HG03565 (cell line): ENCODE measurements around the gene ILK.

Experiments
- ATAC-seq: cut with Tn5 transposase; IDR thresholded peaks from one replicate; pipeline ENCODE4 v1.9.1; 2021; ENCODE audit warnings: mild to moderate bottlenecking, moderate library complexity; ENCODE audit not compliant: unreplicated experiment

Gene ILK

DNA sequence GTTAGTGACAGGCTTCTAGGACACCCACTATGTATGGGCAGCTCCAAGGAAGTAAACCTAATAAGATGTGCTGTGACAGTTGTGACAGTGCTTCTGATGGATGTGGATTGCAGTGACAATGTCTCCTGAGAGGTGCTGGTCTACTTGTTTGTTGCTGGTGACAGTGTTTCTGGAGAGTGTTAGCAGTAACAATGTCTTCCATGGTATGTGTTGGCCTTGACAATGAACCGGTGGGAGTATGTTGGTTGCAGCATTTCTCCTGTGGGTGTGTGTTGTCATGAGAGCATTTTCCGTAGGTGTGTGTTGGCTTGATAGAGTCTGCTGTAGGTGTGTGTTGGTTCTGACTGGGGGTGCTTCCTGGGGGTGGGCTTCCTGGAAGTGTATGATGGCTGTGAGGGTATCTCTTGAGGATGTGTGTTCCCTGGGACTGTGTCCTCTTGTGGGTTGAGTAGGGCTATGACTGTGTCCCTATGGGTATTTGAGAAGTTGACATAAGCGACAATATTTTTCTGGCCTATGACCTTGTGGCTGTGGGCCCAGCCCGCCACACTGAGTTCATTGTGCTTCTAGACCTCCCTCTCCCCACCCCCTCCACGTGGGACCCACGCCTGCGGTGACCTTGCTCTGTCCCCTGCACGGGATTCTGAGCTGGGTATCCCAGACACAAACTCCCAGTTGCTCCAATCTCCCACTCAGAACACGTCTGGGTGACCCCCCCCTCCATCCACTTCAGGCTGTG lies 50.9 kb downstream of the ILK start:
- ATAC-seq, result no peak

DNA sequence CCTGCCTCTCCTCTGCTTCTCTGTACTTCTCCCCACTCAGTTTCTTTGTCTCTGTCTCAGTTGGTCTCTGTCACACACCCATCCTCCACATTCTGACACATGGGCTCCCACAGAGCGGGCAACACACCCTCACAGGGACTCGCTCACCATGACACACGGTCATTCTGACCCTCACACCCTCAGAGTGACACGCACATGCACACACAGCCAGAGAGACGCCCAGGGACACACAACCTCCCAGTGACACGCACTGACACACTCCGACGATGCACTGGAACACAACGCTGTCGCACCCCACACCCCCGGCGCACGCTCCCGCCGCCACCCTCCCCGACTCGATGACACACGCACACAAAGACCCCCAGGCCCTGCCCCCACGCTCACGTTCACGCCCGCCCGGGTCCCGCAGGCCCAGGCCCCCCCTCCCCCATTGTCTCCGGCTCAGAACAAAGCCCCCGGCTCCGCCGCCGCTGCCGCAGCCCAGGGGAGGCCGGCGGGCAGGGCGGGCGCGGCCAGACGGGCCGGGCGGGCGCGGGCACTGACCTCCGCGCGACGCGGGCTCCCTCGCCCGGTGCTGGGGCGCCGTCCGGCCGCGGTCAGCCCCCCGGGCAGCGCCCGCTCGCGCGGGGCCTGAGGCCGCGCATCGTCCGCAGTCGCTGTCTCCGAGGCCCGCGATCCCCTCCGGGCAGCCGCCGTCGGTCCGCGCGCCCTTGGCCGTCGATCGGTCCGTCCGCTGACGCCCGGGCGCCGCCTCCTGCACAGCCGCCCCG lies 51.6 kb downstream of the ILK start:
- ATAC-seq, result no peak

DNA sequence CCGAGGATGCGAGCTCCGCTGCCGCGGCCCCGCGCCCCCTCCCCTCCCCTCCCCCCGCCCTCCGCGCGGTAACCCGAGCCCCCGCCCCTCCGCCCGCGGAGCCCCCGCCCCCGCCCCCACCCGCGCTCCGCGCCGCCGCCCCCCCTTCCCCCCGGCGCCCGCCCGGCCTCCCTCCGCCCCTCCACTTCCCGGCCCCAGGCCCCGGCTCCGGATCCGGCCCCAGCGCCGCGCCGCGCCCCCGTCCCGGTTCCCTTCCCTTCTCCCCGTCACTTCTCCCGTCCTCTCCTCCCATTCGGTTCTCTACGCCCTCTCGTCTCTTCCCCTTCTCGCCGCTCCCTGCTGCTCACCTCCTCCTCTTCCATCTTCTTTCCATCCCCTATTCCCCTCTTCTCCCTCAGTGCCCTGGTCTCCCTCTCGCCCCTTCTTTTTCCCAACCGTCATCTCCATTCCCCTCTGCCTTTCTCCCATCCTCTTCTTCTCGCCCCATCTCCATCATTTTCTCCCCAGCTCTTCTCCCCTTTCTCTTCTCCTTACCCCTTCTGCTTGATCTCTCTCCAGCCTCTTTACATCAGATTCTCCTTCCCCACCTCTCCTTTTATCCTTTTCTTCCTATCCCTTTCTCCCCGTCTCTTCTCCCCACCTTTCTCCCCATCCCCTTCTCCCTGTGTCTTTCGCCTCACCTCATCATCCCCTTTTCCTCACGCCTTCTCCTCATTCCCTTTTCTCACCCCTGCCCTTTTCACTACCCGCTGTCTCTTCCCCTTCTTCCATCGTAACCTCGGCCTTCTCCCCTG lies 52.4 kb downstream of the ILK start, which contains the start of gene DCHS1:
Gene DCHS1 (minus strand): TSS at position 20 of the 794 bp plus-strand sequence. CDS start 14,196 bp downstream, outside the sequence.
- no peak for ATAC-seq

DNA sequence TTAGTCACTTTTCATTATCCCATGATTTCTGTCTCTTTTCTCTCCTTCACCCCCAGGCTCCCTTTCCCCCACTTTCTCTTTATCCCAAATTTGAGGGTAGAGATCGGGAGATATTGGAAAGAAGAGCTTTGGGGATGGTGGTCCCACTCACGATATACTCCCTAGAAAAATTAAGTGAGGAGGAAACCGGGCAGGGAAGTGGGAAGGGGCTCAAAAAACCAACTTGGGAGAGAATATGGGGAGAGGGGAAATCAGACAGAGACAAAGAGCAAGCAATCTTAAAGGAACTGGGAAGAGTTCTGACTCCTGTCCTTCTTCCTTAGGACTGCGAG lies 53.0 kb downstream of the ILK start:
- ATAC-seq, result no peak

DNA sequence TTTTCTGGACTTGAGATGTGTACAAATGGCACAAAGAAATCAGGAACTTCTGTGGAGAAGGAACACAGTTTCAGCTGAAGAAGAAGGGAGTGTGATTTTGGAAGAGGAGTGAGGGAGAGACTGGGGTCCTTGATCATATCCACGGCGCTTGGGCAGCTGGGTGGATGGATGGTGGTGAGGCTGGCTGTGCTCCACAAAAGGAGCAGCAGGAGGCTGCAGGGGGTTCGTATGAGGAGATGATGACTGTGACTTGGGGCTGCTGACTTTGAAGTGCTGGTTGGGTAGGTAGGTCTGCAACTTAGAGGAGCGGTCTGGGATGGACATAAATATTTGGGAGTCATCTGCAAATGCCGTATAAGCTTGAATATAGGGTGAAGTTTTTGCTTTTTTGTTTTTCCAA lies 53.4 kb downstream of the ILK start:
- no peak for ATAC-seq

DNA sequence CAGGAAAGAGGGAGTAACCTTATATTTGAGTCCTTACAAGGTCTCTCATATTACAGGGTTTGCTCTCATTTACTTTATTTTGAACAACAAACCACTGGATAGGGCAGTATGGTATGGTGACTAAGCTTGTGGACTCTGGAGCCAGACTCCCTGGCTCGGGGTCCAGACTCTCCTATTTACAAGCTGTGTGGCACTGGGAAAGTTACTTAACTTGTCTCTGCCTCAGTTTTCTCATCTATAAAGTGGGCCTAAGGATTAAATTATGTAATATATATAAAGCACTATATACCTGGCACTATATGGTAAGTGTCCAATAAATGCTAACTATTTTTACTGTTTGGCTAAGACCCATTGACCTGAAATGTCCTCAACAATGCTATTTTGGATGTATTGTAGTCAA lies 53.8 kb downstream of the ILK start:
- ATAC-seq, result no peak

DNA sequence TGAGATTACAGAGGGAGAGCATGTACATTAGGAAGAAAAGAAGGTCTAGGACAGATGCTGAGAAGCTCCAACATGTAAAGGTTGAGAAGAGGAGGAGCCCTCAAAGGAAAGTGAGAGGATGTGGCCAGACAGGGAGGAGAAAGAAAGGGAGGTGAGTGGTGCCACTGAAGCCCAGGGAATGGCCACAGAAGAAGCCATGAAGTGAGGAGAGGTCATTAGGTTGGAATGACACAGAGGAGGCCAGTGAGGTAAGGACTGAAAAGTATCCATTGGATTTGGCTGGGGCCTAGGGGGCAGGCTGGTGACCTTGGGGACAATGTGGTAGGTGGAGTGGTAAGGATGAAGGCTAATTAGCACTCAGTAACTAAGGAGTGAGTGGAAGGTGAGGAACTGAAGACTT lies 55.1 kb downstream of the ILK start:
- ATAC-seq, result no peak
